GM21786 (cell line): ENCODE data around the gene ISG20L2.

Experiments
- ATAC-seq: cut with Tn5 transposase; IDR thresholded peaks from one replicate; pipeline ENCODE4 v1.9.1; 2021; ENCODE audit not compliant: unreplicated experiment

Gene ISG20L2

DNA sequence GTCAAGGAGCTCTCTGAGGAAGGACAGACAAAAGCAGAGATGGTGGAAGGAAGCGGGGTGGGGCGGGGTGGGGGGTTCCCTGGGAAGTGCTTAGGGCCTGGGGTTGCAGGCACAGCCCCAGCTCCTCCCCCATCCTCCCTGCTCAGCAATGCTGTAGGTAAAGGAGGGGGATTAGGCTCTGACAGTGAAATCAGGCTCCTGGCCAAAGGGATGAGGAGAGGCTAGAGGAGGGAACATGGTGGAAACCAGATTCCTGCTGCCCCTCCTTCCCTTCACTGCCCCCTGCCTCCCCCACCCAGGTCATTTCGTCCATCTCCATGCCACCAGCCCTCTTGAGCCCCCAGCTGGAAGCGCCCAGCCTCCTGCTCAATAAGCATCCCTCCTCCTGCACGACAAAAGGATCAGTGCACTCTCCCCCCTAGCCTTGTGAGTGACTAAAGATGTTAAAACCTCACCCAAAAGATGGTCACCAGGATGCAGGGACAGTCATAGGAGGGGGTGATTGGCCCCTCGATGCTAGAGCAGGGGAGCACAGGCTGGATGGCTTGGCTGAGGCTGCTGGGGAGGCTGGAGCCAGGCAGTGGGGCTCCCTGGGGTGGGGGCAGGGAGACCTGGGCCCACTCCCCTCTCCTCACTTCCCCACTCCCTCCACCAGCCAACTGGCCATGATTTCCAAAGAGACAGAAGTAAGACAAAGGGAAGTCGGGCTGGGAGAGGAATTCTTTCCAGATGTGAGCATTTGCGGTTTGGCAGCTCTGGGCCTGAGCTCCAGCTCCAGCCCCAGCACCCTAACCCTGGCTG lies 20.9 kb downstream of the ISG20L2 start:
- no peak for ATAC-seq

DNA sequence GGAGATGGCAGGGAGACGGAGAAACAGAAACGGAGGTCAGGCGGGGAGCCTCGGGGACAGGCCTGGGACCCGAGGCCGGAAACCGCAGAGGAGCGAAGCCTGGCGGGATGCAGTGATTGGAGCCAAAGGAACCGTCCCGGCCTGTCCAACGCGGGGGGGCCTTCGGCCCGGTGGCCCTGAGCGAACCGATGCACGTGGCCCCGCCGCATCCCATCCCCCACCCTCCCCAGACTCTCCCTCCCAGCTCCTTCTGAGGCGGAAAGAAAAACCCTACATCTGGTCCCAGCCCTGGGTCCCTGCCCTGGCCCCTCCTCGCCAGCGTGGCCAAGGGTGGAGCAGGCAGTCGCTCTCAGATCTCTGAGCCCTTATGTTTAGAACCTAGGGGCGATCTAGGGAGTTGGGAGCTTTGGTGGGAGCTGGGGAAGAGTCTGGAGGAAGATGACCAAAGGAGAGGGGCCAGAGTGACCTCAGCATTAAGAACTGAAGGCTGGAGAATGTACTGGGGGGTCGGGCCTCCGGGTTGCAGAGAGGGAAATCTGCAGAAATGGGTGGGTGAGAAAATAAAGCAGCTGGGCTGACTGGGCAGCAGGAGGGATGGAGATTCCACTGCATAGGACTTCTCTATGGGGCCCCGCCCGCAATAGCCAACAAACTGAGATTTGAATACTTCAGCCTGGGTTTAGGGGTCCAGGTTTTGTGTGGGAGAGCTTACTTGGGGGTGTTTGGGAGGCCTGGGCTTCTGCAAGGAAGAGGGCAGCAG lies 21.7 kb downstream of the ISG20L2 start:
- no peak for ATAC-seq

DNA sequence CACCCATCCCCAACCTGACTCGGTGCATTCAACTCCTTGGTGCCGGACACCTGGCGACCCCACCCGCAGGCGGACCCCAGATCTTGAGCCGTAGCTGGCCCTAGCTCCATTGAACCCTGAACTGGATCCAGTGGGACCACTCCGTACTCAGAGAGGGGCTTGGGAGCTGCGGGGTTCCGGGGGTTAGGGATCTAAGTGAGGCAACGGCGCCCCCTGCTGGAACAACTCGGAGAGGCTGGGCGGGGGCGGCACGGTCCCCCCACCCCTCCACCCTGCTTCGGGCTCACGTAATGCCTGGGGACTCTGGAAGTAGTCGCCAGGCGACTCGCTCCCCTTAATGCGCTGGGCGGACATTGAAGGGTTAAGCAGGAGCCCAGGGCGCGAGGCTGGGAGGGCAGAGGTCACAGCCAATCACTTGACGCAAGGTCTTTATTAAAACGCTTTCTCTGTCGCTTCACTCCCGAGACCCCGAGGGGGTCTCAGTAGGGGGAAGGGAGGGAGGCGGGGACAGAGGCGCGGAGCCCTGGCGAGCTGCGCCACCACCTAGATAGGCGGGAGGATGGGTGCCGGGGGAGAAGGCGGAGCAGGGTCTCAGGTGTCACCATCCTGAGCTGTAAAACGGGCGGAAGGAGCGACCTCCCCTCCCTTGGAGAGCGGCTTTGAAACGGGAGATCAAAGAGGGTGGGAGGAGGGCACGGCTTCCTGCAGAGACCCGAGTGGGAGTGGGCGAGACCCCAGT lies 22.5 kb downstream of the ISG20L2 start:
- ATAC-seq: no peak

DNA sequence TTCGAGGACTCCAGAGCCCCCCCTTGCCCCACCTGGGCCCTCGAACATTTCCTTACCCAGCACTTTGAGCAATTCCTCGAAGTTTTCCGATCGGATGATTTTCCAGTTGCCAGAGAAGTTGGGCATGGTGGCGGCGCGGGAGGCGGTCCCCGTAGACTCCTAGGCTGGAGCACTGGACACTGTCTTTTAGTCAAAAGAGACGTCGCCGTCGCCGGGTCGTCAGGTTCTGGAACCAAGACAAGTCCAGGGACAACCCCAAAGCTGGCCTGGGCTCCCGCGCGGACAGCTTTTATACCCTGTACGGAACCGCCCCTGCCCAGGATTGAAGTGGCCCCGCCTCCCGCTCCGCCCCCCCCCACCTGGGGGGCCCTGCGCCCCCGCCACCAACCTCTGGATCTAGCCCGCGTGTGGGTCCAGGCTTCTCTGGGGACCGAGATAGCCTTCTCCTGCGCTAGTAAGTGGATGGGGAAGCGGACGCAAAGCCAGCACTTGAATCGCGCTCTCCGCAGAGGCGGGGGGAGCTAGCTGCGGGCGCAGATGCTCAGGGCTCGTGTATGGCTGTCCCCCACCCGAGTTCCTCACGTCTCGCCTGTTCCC lies 23.1 kb downstream of the ISG20L2 start, which contains the start of gene CRABP2:
TSS of gene CRABP2 (minus strand) at position 263 of the 597 bp plus-strand sequence. CDS start at position 126, 137 bp downstream.
- no peak for ATAC-seq

DNA sequence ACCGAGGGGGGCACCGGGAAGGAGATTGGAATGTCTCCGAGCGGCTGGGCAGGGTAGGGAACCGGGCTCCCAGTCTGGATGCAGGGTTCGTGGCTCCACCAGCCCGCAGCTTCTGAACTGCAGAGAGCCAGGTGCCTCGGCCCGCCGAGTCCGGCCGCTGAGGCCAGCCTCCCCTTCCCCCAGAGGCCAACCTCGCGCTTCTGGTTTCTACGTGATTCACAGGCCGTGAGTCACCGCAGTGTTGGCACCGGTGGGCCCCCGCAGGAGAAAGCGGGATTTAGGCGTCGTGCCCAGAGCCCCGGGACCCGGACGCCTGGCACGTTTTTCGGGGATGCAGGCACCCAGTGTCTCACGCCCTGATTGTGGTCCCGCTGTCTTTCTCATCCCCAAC lies 23.6 kb downstream of the ISG20L2 start:
- ATAC-seq: no peak

DNA sequence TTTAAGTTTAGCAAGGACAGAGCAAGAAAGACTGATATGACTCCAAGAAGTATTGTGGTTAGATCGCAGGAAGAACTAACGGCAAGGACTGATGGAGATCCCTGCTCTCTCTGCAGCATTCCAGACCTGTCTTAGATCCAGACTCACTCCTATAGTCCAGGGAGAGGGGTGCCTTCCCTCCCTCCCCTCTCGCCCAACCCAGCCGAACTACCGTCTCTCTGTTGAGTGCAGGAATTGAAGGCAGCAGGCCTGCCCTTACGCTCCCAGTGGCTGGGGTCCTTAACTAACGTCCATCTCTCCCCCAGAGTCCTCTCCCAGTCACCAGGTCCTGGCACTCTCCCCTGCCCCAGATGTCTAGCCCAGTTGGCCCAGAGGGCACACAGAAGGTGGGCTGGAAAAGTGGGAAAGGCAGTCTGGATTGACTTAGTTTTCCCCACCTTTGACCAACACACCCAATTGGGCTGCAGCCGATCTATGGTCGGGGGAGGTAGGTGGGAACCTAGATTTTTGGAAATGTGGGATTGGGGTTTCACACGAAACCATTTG lies 24.3 kb downstream of the ISG20L2 start:
- ATAC-seq: no peak

DNA sequence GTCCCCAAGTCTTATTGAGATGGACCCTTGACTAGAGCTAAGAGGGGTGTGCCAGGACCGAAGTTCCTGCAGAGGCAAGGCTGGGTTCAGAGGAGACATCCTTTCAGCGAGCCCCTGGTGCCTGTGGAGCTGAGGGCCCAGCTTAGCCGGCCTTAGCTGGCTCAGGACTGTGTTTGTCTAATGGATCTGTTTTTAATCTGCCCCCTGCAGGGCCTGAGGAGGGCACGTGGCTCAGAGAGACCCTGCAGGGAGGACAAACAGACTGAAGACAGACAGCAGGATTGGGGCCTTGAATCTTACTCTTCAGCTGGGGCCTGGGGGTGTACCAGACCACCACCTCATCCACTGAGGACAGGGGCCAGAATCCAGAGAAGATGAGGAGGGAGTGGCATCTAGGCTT lies 24.8 kb downstream of the ISG20L2 start:
- no peak for ATAC-seq

DNA sequence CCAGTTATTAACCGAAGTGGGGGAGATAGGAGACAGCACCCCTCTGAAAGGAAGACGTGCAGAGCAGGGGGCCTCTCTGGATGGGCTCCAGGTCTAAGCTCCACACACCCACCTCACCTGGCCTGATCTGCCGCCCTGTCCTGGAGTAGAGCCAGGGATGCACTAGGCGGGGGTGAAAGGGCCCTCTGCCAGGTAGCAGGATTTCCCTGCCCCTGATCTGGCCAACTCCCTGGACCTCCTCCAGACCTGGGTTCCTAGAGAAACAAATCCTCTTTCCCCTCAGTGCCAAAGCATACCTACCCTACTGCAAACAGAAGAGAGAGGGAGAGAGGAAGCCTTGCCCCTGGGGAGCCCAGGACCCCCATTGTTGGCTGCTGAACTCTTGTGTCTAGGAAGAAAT lies 25.2 kb downstream of the ISG20L2 start:
- ATAC-seq: no peak

DNA sequence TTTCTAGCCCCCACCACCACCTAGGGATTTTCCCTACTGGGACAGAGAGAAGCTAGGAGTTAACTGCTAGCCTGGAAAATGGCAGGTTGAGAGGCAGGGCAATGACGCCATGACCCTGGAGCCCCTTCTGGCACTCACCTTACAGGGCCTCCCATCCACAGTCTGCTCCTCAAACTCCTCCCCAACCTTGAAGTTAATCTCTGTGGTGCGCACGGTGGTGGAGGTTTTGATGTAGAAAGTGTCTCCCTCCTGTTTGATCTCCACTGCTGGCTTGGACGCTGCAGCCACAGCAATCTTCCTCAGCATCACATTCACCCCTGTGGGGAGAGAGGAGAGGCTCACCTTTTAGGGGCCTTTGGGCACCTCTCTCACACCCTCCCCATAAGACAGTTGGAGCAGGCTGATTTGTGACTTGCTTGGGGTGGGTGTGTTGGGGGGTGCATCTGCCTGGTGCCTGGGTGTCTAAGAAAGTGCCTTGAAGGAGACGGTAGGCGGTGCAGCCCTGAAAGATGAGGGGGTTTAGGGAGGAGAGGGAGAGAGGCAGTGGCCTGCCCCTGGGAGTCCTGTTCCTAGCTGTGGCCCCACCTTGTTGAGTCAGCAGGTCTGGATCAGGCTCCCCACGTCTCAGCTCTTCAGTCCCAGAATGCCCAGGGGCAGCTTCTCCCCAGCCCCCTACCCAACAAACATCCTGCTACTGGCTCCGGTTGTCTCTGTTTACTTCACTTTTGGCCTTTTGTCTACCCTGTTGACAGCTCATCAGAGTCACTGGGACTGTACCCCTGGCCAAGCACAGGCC lies 27.6 kb downstream of the ISG20L2 start:
- ATAC-seq: no peak

DNA sequence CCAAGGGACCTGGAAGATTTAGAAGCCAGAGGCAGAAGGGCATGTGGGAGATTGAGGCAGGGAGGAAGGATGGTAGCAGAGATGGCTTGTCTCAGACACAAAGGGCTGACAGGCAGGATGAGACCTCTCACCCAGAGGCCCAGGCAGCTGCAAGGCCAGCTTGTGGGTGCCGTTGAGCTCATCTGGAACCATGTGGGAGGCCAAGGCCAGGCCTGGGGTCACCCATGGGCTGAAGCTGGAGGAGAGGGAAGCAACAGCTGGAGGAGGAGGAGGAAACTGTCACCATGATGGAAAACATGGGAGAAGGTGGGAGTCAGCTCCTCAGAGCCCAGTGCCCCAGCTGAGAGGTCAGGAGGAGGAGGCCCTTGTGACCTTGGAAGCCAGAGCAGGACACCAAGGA lies 29.6 kb downstream of the ISG20L2 start:
- no peak for ATAC-seq

DNA sequence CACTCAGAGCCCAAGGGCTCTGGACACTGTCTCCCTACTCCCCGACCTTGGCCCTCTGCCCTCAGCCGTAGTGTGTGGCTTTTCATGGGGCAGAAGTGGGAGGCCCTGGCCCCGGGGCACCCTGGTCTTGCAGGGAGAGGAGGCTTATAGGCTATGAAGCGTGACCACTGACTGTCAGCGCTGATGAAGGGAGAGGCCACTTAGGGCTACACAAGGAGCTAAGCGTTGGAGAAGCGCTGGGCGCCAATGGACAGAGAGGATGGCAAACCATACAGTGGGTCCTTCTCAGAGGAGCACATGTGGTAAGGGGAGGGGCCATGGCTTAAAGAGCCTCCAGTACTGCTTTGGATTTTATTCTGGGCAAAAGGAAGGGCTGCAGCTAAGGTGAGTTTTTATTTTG lies 31.1 kb downstream of the ISG20L2 start:
- ATAC-seq: no peak

DNA sequence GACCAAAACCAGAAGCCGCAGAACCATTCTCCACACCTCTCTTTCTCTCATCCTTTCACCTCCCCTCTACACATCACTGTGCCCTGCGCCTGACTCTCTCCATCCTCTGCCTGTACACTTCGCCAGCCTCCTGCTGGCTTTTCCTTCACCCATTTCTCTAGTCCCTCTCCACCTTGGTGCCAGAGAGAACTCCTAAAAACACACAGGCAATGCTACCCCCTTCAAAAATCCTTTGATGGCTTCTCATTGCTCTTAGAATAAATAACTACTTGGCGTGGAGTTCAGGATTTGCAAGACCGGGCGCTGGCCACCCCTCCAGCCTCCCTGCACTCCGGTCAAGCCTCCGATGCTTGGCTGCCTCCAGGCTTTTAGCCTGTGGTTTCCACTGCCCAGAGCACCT lies 31.8 kb downstream of the ISG20L2 start:
- ATAC-seq: no peak

DNA sequence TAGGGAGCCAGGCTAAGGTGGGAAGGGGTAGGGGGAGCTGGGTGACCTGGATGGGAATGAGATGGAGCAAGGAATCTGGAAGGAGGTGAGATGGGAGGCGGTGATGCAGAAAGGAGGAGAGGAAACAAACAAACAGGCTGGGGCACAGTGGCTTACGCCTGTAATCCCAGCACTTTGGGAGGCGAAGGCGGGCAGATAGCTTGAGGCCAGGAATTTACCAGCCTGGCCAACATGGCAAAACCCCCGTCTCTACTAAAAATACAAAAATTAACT lies 33.9 kb downstream of the ISG20L2 start:
- ATAC-seq: no peak

DNA sequence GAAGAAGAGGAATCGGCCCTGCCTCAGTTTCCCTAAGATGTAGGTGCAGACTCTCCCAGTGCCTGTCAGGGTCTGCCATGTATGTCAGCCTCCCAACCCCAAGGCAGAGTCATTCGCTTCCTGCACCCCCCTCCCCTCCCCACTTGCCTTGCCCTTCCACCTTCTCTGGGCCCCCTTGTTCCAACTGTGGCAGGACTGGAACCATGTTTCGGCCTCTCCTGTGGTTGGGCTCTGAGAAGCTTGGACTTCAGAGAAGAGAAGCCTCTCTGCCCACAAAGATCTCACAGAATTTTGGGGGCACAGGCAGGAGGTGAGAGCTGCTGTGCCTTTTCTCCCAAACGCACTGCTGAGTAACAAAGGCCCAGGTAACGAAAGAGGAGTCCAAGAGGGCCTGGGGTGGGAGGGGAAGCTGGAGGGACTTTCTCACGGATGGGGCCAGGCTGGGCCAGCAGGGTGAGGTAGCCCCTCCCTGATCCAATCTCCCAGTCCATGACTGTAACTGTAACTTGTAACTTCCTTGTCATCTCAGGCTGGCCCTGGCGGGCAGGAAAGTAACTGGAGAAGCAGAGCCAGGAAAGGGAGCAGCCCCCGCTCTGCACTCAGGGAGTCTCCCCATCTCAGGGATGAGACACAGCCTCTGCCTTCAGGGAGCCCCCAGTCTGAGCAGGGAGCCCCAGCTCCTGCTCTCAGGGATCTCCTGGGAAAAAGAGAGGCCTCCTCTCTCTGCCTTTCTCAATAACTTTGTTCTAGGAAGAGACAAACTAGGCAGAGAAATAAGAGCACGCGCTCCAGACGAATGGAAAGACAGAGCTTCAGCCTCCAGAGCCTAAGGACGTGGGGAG lies 34.5 kb downstream of the ISG20L2 start:
- no peak for ATAC-seq

DNA sequence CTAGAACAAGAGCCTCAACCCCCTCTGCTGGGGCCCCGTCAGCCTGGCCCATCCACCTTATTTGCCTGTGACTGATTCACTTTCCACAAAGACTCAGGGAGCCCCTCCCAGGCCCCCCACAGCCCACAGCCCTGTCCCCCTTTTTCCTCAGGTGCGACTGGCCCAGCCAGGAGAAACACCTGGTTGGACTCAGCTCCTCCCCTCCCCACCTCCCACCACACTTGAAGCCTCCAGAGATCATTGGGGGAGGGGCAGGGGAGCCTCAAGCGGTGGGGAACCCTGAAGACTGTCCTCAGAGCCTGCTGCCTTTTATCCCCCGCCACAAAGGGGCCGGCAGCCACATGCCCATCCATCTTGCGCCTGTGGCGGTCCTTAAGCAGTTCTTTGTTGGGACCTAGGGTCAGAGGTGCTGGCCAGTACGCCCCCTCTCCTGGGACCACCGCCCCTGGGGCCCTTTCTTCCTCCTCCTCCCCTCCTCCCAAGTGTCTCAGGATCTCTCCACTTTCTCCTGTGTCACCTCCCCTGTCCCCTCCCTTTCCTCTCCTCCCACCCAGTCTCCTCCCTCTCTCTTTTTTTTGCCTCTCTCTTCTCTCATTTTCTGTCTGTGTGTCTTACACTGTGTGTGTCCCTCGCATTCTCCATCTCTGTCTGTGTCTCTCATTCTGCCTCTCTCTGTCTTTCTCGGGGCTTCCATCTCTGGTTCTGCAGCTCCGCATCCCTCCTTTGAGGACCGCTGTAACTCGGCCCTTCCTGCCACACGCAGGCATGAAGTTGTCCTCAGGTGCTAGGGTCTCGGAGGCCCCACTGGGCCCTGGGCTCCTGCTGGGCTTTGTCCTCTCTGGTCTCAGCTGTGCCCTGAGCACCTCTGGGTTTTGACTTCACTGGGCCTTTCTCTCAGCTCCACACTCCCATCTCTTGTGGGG lies 35.4 kb downstream of the ISG20L2 start:
- no peak for ATAC-seq

DNA sequence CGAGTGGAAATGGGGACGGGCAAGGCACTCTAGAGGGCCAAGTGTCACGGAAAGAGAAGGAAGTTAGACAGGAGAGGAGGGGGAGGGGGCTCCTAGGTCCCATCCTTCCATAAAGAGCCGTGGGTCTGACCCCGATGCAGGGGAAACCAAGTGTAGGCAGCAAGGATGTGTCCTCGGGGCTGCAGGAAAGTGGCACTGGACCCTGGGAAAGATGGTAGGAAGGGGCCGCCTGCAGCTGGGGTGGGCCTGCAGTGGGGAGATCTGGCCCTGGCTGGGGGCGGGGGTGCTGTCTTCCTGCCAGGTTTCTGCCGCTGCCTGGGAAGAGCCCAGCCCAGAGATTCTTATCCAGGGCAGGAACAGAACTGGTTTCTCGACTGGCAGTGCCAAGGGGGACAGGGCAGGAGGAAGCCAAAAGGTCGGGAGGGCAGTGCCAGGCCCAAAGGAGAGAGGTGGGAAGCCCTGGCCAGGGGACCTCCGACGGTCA lies 36.1 kb downstream of the ISG20L2 start:
- ATAC-seq: no peak

DNA sequence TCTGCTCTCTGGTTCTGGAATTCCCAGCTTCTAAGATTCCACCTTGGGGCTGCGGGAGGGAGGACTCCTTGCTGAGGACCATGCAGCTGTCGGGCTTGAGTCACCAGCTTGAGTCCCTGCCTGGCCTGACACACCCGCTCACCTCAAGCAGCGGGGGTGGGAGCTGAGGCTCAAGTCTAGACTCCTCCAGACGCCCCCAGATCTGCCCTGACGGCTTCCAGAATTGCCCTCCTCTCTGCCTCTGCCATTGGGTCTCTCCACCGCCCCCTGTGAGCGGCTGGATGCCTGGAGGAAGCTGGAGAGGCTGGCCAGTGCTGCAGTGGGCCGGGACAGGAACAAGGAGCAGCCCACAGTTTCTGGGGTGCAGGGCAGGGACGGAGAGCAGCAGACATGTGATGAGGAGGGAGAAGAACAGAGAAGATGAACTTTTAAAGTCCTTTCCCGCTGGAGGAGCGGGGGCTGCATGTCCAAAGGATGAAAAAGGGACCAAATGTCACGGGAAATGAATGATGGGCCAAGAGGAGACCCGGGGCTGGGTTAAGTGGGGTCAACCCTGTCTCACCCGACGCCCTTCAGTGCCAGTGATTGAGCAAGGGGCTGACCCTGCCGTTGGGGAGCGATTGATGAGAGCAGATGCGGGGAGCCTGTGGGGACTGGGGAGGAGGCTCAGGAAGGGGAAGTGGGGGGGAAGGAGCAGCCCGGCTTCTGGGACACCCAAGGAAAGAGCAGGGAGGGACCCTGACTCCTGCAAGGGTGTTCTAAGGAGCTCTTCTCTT lies 36.7 kb downstream of the ISG20L2 start:
- no peak for ATAC-seq

DNA sequence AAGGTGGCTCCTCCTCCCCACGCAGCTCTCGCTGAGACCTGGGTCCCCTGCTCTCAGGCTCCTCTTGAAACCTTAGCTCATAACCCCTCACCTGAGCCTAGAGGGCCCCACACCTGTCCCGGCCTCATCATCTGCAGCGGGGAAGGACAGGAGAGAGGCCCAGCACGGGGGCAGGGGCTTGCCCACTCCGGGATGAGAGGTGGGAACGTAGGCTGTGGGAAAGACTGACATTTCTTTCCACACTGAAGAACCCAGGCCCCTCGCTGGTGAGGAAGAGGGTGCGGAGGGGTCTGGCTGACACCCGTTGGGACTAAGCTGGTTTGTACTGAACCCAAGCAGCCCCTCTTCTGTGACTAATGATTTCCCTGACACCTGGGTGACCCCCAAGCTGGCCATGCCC lies 37.4 kb downstream of the ISG20L2 start:
- no peak for ATAC-seq
